IPS-11a (cell line): ENCODE measurements around the gene ADCK2.
"Not testable (repeated sequence)": the region's sequence is repeated elsewhere in the genome, so short reads cannot be mapped to it uniquely, and the experiment has no call there.

ENCODE experiments used
- H3K4me3 ChIP-seq: one replicate; pipeline ENCODE4 v1.5.1; 2013; ENCODE audit warnings: low read depth, low read length, control low read depth

Gene ADCK2

DNA sequence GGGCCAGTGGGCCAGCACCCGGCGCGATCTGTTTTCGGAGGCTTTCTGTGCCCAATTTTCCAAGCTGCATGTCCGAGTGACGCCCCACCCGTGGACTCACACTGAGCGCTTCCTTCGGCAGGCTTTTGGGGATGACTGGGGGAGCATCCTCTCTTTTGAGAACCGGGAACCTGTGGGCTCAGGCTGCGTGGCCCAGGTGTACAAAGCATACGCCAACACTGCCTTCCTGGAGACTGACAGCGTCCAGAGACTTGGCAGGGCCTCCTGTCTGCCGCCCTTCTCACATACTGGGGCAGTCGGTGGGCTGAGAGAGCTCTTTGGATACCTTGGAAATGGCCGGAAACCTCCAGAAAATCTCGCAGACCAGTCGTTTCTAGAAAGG, 1.0 kb downstream of the ADCK2 start:
- peak overlapping the region; percentile 62 for H3K4me3 ChIP-seq

DNA sequence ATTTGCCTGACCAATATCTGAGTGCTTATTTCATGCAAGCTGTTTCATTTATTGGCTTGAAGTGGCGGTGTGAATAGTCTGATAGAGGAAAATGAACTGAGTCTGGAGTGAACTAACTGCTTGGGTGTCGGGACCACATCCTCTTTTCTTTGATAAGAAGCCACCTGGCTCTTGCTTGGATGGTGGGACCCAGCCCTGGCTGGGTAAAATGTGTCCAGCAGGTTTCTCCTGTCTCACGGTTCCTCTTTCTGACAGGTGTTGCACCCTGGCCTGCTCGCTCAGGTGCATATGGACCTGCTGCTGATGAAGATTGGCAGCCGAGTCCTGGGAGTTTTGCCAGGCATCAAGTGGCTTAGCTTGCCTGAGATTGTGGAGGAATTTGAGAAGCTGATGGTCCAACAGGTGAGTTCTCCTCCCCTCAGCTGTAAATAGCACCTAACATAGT, 1.6 kb downstream of the ADCK2 start:
- no peak overlapping the region for H3K4me3 ChIP-seq

DNA sequence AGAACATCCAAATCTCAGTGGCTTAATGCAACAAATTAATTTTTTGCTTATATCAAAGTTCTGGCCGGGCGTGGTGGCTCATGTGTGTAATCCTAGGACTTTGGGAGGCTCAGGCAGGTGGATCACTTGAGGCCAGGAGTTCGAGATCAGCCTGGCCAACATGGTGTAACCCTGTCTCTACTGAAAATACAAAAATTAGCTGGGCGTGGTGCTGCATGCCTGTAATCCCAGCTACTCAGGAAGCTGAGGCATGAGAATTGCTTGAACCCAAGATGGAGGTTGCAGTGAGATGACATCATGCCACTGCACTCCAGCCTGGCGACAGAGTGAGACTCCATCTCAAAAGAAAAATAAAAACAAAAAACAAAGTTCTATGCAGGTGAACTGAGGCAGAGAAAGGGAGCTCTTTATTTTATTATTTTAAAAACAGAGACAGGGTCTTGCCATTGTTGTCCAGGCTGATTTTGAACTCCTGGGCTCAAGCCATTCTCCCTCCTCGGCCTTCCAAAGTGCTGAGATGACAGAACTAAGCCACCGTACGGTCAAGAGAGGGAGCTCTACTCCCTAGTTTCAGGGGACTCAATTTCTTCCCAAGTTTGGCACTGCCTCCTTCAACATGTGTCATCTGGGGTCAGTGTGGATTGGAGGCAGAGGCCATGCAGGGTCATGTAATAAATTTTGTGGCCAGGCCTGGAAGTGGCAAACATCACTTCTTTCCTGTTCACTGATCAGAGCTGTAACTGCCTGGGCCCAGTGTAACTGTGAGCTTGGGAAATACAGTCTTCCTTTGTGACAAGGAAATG, 2.4 kb downstream of the ADCK2 start:
- H3K4me3 ChIP-seq = no peak overlapping the region

DNA sequence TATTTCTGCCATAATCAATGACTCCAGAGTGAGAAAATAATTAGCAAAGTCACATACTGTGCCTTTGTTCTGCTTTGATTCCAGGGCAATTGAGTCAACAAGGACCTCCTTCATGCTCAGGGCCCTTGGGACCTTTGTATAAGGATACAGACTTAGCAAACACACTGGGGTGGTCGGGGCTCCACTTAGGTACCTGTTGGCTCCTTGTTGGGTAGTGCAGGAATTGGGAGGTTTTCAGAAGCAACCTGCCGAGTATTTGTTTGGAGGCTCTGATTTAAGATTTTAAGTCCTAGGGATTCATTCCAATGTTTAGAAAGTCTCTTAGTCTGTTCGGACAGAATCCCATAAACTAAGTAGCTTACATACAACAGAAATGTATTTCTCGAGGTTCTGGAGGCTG, 3.0 kb downstream of the ADCK2 start:
- no peak overlapping the region for H3K4me3 ChIP-seq

DNA sequence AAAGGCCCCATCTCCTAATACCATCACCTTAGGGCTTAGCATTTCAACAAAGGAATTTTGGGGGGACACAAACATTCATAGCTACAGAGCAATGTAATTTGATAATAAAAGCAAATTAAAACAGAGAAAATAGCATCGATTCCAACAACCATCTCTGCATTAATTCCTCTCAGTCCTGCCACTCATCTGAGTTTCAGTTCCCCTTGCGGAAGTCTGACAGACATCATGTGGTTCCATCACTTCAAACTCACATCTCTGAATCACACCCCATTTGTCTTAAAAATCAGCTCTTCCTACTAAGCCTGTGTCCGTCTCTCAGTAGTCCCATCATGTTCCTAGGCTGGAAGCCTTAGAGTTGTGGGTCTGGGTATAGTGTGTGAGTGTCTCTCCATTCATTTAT, 3.6 kb downstream of the ADCK2 start:
- no peak overlapping the region for H3K4me3 ChIP-seq

DNA sequence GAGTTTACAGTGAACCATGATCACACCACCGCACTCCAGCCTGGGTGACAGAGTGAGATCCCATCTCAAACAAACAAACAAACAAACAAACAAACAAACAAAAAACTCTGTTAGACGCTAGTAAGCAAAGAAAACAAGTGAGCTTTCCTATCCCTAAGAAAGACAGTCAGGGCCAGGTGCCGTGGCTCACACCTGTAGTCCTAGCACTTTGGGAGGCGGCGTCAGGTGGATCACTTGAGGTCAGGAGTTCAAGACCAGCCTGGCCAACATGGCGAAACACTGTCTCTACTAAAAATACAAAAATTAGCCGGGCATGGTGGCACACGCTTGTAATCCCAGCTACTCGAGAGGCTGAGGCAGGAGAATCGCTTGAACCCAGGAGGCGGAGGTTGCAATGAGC, 4.2 kb downstream of the ADCK2 start:
- not testable (repeated sequence) for H3K4me3 ChIP-seq

DNA sequence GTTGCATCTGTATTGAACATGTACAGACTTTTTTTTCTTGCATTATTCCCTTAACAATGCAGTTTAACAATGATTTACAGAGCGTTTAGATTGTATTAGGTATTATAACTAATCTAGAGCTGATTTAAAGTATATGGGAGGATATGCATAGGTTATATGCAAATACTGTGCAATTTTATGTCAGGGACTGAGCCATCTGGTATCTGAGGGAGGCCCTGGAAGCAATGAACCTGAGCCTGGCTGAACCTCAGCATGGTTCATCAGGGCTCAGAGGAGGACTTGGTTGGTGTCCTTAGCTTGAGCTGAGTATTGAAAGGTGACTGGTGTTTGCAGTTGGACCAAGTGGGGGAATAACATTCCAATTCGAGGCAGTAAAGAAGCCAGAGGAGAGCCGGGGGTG, 4.8 kb downstream of the ADCK2 start:
- no peak overlapping the region for H3K4me3 ChIP-seq

DNA sequence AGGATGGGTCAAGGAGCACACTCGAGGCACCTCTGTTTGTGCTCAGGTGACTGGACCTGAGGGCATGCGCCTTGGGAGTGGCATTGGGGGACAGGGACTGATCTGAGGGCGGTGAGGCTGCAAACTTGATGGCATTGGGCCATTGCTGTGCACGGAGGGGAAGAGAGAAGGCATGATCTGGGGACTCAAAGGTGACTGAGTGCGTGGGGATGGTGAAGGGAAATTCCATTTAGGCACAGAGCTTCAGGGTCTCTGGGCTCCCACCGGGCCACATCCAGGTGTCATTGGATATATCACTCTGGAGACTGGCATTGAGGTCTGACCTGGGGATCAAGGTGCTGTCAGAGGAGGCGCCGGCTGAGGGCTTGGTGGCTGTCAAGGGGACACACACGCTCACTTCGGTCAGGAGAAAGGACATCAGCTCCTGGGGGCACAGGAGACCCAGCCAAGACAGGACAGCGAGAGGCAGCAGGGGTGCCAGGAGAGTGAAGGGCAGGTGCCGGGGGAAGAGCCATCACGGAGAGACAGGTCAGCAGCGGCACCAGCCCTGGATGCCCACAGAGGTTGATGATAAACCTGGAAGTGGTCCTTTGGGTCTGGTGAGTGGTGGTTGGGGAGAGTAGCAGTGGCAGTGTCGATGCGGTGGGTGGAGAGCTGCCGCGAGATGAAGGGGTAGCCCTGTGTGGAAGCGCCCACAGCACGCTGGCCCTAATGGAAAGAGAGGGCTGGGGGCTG, 5.5 kb downstream of the ADCK2 start:
- no peak overlapping the region for H3K4me3 ChIP-seq

DNA sequence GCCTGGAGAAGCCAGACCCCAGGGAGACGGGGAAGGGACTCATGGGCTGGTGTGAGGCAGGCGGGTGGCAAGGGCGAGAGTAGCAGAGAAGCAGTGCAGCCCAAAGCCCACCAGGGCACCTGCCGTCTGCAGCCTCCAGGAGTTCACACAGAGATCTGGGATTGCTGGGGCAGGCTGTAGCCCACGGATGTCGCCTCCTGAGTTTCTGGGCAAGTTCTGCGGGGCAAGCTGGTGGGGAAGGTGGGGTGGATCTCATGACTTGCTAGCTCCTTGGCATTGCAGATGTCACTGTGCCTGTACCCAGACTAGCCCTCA, 6.0 kb downstream of the ADCK2 start:
- no peak overlapping the region for H3K4me3 ChIP-seq

DNA sequence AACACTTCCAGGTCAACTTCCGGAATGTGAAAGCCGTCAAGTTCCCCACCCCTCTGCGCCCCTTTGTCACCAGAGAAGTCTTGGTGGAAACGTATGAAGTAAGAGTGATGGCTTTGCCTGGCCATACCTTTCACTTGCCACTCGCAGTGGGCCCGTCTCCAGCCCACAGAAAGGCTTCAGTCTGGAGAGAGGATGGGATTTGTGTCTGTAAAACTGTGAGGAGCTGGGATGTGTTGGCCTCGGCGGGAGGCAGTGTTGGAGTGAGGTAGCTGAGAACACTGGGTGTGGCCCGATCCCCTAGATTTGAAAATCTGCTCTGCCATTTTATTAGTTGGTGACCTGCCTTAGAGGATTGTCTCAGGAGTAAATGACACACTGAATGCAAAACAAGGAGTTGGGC, 6.4 kb downstream of the ADCK2 start:
- no peak overlapping the region for H3K4me3 ChIP-seq

DNA sequence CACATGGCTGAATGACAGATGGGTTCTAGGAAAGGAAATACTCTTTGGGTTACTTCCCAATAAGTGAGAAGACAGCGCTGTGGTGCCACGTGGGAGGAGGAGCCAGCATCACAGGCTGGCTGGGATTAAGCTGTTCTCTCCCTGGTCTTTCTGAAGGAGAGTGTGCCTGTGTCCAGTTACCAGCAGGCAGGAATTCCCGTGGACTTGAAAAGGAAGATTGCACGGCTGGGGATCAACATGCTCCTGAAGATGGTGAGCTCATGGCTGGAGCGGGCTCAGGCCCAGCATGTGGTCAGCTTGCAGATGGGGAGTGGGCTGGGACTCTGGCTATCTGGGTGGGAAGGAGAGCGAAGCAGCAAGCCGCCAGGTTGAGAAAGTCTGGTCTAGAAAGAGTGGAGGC, 8.1 kb downstream of the ADCK2 start:
- H3K4me3 ChIP-seq = no peak overlapping the region

DNA sequence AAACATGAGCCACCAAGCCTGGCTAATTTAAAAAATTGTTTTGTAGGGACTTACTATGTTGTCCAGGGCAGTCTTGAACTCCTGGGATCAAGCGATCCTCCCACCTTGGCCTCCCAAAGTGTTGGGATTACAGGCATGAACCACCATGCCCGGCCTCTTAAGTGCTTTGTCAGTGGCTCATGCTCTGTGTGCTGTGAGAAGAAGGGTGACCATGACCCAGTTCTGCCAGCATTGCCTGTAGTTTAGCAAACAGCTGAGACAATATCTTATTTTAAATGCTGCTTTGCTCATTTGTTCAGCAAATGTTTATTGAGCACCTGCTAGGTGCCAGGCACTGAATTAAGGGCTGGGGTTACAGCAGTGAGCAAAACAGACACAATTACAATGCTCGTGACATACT, 9.0 kb downstream of the ADCK2 start:
- no peak overlapping the region for H3K4me3 ChIP-seq

DNA sequence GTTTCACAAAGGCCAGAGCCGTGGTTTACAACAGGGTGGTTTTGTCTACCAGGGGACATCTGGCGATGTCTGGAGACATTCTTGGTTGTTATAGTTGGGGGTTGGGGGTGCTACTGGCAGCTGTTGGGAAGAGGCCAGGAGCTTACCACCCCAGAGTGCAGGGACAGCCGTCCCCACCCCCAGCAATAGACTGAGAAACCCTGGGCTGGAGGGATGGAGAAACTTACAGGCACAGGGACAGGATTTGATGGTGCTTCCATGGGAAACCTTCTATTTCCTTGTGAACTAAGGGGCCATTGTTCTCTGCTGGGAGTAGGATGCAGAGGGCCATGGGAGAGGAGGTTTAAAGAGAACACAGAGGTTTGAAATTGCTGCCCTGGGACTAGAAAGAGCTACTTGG, 10.9 kb downstream of the ADCK2 start:
- H3K4me3 ChIP-seq = no peak overlapping the region

DNA sequence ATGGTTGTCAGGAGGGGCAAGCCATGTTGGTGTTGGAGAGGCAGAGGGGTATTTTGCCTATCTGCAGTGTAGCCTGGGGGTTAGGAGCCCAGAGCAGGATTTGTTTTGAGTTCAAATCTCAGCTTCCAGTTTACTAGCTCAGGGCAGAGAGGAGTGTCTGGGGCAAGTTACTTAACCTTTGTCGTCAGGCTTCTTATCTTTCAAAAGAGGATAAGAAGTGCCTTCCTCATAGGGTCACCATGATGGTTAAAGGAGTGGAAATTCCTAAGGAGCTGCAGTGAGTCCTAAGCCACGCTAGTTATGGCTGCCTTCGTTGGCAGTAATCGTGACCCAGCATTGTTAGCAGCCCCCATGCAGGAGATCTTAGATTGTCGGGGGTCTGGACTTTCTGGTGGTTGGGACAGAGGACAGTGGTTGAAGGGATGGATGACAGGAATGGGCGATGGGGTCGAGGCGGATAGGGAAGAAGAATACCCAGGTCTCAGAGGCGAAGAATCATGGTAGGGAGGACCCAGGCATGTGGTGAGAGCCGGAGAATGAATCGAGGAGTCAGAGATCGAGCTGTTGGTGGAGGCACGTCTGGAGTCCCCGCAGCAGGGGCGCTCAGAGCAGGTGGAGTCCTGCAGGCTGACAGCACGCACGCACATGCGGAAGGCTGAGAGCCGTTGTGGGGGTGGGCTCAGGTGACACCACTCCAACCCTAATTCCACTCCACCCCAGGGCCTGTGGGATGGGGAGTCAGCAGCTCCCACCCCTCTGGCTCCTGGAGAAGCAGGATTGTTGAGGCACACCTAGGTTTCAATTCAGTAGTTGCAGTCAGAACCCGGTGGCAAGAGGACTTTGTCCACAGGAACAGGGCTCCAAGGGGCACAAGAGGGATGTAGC, 11.6 kb downstream of the ADCK2 start:
- no peak overlapping the region for H3K4me3 ChIP-seq

DNA sequence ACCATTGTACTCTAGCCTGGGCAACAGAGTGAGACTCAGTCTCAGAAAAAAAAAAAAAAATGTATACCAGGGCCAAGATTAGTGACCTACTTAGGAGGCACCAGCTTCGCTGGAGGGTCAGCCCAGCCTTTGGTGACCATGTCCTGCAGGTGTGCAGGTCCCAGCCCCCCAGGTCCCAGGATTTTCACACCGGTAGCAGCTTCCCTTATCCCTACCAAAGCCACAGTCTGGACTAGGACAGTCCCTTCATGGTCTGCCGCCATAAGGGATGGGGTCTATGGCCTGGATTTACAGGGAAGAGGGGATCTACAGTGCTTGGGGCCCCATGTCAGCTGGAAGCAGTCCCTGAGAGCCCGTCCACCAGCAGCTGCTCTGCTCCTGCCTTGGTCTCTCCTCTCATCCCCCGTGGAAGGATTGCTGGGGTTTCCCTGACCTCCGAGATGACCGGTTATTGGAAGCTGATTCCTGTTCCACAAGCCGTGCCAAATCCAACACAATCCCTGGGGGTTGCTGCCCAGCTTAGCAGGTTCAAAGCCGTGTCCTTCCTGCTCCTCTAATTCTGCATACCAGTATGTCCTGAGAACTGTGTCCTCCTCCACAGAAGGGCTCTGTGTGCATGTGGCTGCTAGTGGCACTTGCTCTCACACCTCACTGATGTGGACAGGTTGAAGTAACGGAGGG, 12.8 kb downstream of the ADCK2 start:
- no peak overlapping the region for H3K4me3 ChIP-seq

DNA sequence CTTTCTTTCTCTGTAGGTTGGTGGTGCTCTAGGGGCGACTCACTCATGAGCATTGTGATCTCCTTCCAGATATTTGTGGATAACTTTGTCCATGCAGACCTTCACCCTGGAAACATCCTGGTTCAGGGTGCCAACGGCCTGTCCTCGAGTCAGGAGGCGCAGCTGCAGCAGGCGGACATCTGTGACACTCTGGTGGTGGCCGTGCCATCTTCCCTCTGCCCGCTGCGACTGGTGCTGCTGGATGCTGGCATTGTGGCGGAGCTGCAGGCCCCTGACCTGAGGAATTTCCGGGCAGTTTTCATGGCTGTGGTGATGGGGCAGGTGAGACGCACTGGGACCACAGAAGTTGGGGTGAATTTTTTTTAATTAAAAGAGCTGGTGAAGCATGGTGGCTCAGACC, 14.2 kb downstream of the ADCK2 start:
- H3K4me3 ChIP-seq = no peak overlapping the region

DNA sequence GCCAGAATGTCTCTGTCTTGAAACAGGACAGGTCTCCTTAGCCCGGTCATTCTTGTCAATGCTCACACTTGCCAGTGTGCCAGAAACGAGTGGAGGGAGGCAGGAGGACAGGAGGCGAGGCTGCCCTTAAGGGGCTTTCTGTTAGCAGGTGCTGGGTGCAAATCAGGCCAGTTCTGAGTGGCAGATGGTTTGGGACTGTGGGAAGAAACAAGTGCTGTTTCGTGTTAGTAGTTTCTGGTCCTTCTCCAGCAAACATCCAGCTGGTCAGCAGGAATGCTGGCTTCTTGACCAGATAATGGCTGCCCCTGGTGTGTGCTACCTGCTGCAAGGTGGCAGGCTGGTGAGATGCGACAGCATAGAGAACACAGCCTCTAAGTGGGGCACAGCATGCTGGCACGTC, 15.6 kb downstream of the ADCK2 start:
- H3K4me3 ChIP-seq = no peak overlapping the region

DNA sequence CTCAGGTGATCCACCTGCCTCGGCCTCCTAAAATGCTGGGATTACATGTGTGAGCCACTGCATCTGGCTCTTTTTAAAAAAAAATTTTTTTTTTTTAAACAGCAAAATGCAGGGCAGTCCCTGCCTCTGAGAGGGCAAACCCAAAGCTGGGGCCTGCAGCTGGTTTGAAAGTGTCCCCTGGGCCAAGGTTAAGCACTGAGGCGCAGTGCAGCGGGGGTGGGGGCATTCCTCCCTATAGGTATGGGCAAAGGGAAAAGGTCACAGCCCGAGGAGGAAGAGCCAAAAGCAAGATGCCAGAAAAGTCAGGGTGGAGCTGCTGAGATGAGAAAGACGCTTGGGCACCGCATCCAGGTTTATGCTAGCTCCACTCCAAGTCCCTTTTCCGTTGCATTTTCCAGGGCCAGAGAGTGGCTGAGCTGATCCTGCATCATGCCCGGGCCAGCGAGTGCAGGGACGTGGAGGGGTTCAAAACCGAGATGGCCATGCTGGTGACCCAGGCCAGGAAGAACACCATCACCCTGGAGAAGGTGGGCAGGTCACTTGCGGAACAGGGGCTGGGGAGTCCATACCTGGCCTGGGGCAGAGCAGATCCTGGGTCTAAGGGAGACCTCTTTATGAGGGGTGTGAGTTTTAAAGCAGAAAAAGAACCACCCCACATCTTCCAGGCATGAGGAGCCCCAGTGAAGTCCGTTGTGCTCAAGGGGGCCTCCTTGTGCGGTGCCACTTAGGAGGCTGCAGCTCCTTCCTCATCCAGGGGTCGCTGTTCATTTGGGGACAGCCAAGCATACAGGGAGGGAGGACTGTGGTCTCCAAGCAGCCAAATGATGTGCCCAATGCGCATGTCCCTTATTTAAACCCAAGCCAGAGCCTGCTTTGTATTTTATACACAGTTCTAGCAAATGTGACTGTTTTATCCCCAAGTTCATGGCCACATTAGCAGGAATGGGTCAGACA, 16.7 kb downstream of the ADCK2 start:
- H3K4me3 ChIP-seq = no peak overlapping the region

DNA sequence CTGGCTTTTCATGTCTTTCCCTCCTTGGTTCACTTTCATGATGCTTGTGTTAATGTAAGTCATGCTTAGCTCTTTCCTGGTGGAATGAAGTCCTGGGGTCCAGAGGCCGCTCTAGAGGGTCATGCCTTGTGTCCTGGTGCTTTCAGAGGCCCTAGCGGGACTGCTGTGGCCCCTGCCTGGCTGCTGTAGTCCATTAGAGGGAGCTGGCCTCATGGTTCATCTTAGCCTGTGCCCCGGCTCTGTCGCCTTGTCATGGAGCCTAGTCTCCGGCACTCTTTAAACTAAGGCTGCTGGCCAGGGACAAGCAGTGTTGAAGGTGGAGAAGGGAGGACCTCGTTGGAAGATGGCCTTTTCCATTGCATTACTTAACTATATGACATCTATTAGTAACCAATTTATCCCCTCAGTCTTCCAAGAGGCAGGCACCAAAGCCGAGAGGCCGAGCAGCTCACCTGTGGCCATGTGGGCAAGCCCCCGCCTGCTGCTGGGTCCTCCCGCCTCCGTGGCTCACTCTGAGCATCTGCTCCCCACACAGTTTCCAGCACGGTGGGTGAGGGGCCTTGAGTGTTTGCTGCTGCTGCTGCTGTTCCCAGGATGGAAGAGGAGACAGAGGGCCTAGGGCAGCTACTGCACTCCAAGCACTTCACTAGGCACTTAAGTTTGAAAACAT, 18.8 kb downstream of the ADCK2 start:
- no peak overlapping the region for H3K4me3 ChIP-seq

DNA sequence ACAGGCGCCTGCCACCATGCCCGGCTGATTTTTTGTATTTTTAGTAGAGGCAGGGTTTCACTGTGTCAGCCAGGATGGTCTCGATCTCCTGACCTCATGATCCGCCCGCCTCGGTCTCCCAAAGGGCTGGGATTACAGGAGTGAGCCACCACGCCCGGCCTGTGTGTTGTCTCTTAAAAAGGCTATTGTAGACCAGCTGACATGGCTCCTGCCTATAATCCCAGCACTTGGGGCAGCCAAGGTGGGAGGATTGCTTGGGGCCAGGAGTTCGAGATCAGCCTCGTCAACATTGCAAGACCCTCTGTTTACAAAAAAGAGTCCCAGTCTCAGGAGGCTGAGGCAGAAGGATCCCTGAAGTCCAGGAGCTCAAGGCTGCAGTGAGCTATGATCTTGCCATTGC, 21.1 kb downstream of the ADCK2 start:
- H3K4me3 ChIP-seq = not testable (repeated sequence)
